ENCODE measurements around the gene HAVCR1.

HAVCR1 gene

DNA sequence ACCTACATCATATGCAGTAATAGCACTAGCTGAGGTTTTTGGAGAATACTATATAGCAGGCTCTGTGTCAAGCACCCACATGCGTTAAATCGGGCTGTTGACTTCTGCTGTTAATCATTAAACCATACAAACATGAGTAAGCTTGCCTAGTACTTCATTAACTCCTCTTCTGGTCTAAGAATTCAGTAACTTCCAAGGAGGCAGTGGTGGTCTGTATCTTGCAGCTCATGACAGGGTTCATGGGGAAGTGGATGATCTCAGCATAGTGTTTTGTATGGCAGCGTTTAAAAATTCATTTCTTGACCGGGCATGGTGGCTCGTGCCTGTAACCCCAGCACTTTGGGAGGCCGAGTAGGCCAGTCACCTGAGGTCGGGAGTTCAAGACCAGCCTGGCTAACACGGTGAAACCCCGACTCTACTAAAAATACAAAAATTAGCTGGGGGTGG lies at the start of gene HAVCR1:
Gene HAVCR1 (minus strand): TSS at position 24 of the 447 bp plus-strand sequence. CDS start 1,173 bp downstream, outside the sequence.
- no peak for ATAC-seq (ENCODE audit: low read depth)
- Histone ChIP-seq H3K27me3 (ENCODE audit: insufficient read depth, poor library complexity, severe bottlenecking) (no peaks in the 10 kb centered on the region), H3K9me3 (ENCODE audit: severe bottlenecking) (peaks cover 1% of the 10 kb centered on the region), H3K27ac (ENCODE audit: poor library complexity, severe bottlenecking) (no peak within 1 kb of the TSS), H3K36me3 (ENCODE audit: low read depth) (no peaks in the 10 kb centered on the region), H3K4me3 (ENCODE audit: severe bottlenecking) (no peak within 1 kb of the TSS), H3K4me1 (ENCODE audit: insufficient read depth, poor library complexity, severe bottlenecking) (no peaks in the 10 kb centered on the region)
- DNase-seq (ENCODE audit: low spot score), result no peak
- TF ChIP-seq, protein P1, sequence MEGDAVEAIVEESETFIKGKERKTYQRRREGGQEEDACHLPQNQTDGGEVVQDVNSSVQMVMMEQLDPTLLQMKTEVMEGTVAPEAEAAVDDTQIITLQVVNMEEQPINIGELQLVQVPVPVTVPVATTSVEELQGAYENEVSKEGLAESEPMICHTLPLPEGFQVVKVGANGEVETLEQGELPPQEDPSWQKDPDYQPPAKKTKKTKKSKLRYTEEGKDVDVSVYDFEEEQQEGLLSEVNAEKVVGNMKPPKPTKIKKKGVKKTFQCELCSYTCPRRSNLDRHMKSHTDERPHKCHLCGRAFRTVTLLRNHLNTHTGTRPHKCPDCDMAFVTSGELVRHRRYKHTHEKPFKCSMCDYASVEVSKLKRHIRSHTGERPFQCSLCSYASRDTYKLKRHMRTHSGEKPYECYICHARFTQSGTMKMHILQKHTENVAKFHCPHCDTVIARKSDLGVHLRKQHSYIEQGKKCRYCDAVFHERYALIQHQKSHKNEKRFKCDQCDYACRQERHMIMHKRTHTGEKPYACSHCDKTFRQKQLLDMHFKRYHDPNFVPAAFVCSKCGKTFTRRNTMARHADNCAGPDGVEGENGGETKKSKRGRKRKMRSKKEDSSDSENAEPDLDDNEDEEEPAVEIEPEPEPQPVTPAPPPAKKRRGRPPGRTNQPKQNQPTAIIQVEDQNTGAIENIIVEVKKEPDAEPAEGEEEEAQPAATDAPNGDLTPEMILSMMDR (IDR thresholded peaks at IDR 0.05; ENCODE audit: poor library complexity, severe bottlenecking), result no peak

DNA sequence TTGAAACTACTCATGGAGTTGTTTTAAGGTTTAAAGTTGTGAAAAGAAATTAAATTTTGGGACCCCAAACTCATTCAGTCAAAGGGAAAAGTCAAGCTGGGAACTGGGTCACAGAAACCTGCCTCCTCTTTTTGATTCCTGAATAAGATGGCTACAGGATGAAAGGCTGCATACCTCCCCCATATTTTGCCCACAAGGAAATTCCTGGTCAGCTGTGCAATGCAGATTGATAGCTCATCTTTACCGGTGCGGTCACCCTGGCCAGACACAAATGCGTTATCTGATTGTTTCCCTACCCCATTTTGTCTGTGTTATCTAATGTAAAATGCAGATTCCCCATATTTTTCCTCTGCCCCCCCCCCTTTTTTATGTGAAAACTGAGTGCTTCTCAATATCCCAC lies 48.6 kb upstream of the HAVCR1 start:
- DNase-seq (ENCODE audit: low spot score), result no peak
- Histone ChIP-seq H3K4me1 (ENCODE audit: insufficient read depth, poor library complexity, severe bottlenecking) (no peaks in the 10 kb centered on the region), H3K36me3 (ENCODE audit: low read depth) (no peaks in the 10 kb centered on the region), H3K4me3 (ENCODE audit: severe bottlenecking) (no peak overlapping the region), H3K27ac (ENCODE audit: poor library complexity, severe bottlenecking) (no peak overlapping the region), H3K9me3 (ENCODE audit: severe bottlenecking) (no peaks in the 10 kb centered on the region), H3K27me3 (ENCODE audit: insufficient read depth, poor library complexity, severe bottlenecking) (no peaks in the 10 kb centered on the region)
- TF ChIP-seq, protein P1 (IDR thresholded peaks at IDR 0.05; ENCODE audit: poor library complexity, severe bottlenecking), result no peak
- no peak for ATAC-seq (ENCODE audit: low read depth)

DNA sequence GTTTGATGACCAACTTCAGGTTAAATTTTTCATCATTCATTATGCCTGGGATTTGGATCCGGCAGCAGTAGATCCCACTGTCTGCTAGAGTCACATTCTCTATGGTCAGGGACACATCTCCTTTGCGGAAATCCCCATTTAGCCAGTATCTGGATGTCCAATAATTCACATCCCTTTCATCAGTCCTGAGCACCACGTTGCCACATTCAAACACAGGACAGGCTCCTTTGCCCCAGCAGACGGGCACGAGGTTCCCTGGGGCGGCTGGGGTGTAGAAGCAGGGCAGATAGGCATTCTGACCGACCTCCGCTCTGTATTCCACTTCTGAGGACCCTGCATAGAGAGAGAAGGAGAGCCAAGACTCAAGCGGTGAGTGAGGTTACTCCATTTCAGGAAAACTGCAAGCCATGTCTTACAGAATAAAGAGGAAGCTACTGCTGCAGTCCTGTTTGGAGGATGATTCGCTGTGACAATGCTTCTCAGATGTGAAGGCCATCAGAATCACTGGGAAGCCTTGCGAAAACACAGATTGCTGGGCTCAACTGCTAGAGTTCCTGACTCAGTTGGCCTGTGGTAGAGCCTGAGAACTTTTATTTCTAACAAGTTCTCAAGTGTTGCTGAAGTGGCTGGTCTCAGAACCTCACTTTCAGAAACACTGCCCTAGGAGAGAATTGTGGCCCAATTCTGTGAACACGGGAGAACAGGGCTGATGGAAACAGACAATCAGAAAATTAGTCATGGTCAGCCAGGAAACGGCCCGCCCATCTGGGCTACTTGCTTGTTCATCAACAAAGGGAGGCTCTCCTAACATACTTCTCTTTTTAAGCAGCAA lies 47.9 kb upstream of the HAVCR1 start:
- no peak overlapping the region for H3K27ac ChIP-seq (ENCODE audit: poor library complexity, severe bottlenecking)
- DNase-seq (ENCODE audit: low spot score) (no peak), ATAC-seq (ENCODE audit: low read depth) (no peak)
- H3K4me1 ChIP-seq (ENCODE audit: insufficient read depth, poor library complexity, severe bottlenecking), result no peaks in the 10 kb centered on the region
- TF ChIP-seq, protein P1 (IDR thresholded peaks at IDR 0.05; ENCODE audit: poor library complexity, severe bottlenecking), result no peak
- H3K4me3 ChIP-seq (ENCODE audit: severe bottlenecking), result no peak overlapping the region
- no peaks in the 10 kb centered on the region for H3K36me3 ChIP-seq (ENCODE audit: low read depth)
- no peaks in the 10 kb centered on the region for H3K9me3 ChIP-seq (ENCODE audit: severe bottlenecking)
- no peaks in the 10 kb centered on the region for H3K27me3 ChIP-seq (ENCODE audit: insufficient read depth, poor library complexity, severe bottlenecking)

DNA sequence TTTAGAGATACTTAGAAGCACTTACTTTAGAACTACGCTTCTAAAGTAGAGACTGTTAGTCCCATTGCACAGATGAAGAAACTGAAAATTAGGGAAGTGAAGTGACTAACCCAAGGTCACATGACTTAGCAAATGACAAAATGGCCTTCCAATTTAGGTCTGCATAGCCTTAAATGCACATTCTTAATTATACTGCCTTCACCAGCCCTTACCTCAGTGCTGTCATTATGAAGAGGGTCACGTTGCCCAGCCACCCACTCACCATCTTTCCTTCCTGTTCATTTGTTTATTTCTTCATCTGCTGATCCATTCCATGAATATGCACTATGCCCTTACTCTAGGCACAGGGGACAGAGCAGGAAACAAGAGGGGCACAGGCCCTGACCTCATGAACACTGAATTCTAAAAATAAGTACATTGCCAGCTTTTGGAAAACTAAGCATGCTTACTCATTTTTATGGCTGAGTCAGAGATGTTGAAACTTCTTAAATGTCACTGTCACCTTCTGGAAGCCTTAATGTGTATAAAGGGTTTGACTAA lies 41.3 kb upstream of the HAVCR1 start:
- Histone ChIP-seq H3K4me1 (ENCODE audit: insufficient read depth, poor library complexity, severe bottlenecking) (no peaks in the 10 kb centered on the region), H3K4me3 (ENCODE audit: severe bottlenecking) (no peak overlapping the region), H3K27me3 (ENCODE audit: insufficient read depth, poor library complexity, severe bottlenecking) (no peaks in the 10 kb centered on the region), H3K9me3 (ENCODE audit: severe bottlenecking) (peaks cover 3% of the 10 kb centered on the region), H3K36me3 (ENCODE audit: low read depth) (no peaks in the 10 kb centered on the region), H3K27ac (ENCODE audit: poor library complexity, severe bottlenecking) (no peak overlapping the region)
- TF ChIP-seq, protein P1 (IDR thresholded peaks at IDR 0.05; ENCODE audit: poor library complexity, severe bottlenecking), result no peak
- ATAC-seq (ENCODE audit: low read depth) (no peak), DNase-seq (ENCODE audit: low spot score) (no peak)
